Measurements from ENCODE around the gene RND3.

RND3 gene

DNA sequence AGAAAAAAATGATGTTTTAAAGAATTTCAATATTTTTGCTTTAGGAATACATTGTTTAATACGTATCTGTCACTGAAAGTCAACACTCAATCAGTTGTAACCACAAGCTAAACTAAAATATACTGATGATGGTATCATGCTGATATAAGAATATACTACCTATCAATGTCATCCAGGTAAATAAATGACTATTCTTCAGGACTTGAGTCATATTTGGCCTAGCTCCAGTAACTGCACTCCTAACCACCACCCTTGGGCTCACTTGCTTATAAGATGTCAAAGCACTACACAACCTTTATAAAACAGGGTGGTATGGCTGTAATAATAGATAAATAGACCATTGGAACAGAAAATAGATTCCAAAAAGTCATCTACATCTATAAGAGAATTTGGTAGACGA, 48.8 kb downstream of the RND3 start:
- no peak for DNase-seq

- DNase-seq = no peak
Measured at GRCh38 chr2:150438041-150438440, 49.4 kb downstream of the RND3 start.

DNA sequence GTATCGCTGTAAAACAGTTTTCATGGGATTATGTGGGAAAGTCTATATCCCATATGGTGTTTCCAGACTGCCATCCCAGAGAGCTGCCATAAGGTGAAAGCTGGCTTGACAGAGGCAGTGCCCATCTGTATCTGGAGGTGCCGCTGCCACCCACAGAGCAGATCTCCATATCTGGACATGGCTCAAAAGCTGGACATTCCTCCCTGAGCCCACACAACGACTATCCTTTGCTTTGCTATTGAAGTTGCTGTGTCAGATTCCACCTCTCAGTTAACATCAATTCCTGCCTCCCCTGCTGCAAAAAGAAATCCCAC, 55.2 kb downstream of the RND3 start:
- no peak for DNase-seq

DNA sequence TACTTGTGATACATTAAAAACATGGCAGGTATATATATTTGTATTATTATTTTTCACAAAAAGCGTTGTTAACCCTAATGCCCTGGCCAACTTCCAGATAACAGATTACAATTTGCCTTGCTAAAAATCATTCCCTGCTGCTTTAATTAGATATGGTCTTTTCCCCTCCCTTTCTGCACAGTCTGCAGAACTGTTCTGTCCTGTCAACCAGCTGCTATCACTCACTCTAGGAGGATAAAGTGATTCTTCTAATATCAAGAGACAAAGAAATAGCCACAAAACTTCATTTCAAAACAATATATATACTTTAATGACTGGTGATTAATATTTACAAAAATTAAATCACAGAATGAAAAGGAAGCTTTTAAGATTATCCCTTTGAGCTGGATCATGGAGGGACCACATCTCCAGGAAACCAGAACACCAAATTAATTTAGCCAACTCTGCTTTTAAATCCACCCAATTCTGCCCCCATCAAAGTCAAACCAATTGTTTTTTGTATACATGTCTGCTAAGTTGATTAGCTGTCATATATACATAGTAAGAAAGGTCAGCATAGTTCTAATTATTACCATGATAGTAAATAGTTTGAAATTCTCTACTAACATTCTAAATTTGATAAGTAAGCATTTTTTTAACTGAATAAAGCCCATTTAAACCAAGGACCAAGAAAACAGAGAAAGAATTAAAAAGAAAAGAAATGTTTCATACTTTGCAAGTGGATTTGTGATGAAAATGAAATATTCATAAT, 55.7 kb downstream of the RND3 start:
- DNase-seq = no peak

GRCh38 chr2:150429384-150429961, 58.0 kb downstream of the RND3 start:
- DNase-seq = no peak

DNA sequence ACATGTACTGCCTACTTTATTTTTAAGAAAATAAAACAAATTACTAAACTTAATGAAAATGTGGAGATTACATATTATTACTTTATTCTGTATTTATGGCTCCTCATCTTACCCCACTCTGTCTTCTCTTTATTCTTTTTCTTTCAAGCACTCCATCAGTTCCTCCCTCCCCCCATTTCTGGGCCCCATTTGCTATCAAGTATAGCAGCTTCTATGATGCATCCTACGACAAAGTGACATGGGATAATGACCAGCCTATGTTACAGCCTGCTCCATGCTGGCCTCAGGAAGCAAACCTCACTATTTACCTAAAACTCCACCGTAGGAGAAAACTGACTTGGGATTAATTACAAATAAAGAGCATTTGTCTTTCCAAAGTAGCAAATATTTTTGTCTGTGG, 58.8 kb downstream of the RND3 start:
- no peak for DNase-seq

- no peak for DNase-seq
Measured at GRCh38 chr2:150427298-150427697, 60.2 kb downstream of the RND3 start.

- DNase-seq = no peak
Measured at GRCh38 chr2:150426724-150427123, 60.7 kb downstream of the RND3 start.

- DNase-seq = no peak
Measured at GRCh38 chr2:150426315-150426714, 61.2 kb downstream of the RND3 start.

GRCh38 chr2:150425121-150425955, 62.1 kb downstream of the RND3 start:
- DNase-seq = no peak

- no peak for DNase-seq
Measured at GRCh38 chr2:150424406-150424805, 63.1 kb downstream of the RND3 start.

DNA sequence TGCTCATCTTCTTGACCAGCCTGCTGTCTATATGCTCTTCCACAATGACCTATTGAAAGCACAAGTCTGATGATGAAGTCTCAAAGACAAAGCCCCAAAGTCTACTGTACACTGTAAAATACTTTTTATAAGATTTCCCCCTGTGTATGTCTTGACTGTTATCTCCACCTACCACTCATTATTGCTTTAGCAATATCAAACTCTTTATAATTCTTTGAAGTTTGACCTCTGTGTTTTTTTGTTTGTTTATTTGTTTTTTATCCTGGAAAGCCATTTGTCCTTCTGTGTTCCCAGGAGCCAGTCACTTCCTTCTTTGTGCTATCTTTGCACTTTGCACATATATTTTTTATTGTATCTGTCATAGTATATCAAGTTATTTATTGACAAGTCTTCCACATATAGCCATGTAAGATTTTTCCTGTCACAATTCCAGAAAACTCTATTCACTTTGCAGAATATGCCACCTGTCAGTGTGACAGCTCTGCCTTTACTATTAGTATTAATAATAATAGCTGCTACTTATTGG, 66.3 kb downstream of the RND3 start:
- no peak for DNase-seq

DNA sequence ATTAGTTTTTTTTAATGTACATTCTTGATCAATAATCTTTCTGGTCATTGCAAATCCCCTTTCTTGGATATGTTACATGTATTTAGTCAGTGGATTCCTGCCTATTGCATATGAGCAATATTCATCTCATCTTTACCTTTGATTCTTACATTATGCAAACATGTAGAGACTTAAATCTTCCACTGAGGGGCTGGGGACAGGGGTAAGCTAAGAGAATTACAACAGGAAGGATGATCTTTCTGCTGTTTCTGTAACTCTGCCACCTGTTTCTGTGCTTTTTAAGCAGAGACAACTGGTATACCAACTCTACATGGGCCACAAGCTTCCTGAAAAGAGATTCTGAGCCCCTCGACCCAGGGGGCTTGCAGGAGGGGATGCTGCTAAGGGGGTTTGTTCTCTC, 68.6 kb downstream of the RND3 start:
- DNase-seq = no peak

Data from NCI-H1092 (cell line).